IPS DF 4.7 (cell line): ENCODE measurements around the gene SLC29A2.
A peak's percentile ranks its signal among the peaks of the same experiment; 100 is the strongest.
"Not testable (repeated sequence)": the region's sequence is repeated elsewhere in the genome, so short reads cannot be mapped to it uniquely, and the experiment has no call there.

Source experiments
- DNase-seq: peaks from one replicate; pipeline ENCODE4 v3.0.0-alpha.2; 2013; ENCODE audit warnings: low spot score; ENCODE audit errors: extremely low read depth

The SLC29A2 gene

GRCh38 chr11:66386171-66387069 lies 14.9 kb upstream of the SLC29A2 start:
- peak; percentile 81 for DNase-seq

- DNase-seq: not testable (repeated sequence)
Measured at GRCh38 chr11:66384316-66384715, 12.8 kb upstream of the SLC29A2 start.

GRCh38 chr11:66380264-66380663 lies 8.7 kb upstream of the SLC29A2 start:
- DNase-seq: not testable (repeated sequence)

- not testable (repeated sequence) for DNase-seq
Measured at GRCh38 chr11:66373690-66374287, 2.2 kb upstream of the SLC29A2 start.

GRCh38 chr11:66373265-66373664 lies 1.7 kb upstream of the SLC29A2 start:
- DNase-seq: no peak

- no peak for DNase-seq
Measured at GRCh38 chr11:66369073-66369894, 2.3 kb downstream of the SLC29A2 start.

- DNase-seq: no peak
Measured at GRCh38 chr11:66368484-66368883, 3.1 kb downstream of the SLC29A2 start.

GRCh38 chr11:66367561-66368312 lies 3.8 kb downstream of the SLC29A2 start:
- no peak for DNase-seq

GRCh38 chr11:66366844-66367477 lies 4.6 kb downstream of the SLC29A2 start:
- DNase-seq: no peak

GRCh38 chr11:66365711-66366619 lies 5.6 kb downstream of the SLC29A2 start:
- no peak for DNase-seq

GRCh38 chr11:66365166-66365565 lies 6.4 kb downstream of the SLC29A2 start:
- DNase-seq: no peak

GRCh38 chr11:66363805-66364535 lies 7.6 kb downstream of the SLC29A2 start:
- DNase-seq: no peak

GRCh38 chr11:66363187-66363601 lies 8.4 kb downstream of the SLC29A2 start:
- DNase-seq: no peak

- no peak for DNase-seq
Measured at GRCh38 chr11:66362481-66363147, 8.9 kb downstream of the SLC29A2 start.

- DNase-seq: no peak
Measured at GRCh38 chr11:66361502-66361941, 10.0 kb downstream of the SLC29A2 start.

GRCh38 chr11:66360406-66361073 lies 11.0 kb downstream of the SLC29A2 start:
- no peak for DNase-seq

- no peak for DNase-seq
Measured at GRCh38 chr11:66359662-66360087, 11.9 kb downstream of the SLC29A2 start.
